HG02759 (cell line): ENCODE results near the gene ZSCAN4.
A peak's percentile ranks its signal among the peaks of the same experiment; 100 is the strongest.

Experiments used
- ATAC-seq: cut with Tn5 transposase; IDR thresholded peaks from one replicate; pipeline ENCODE4 v1.9.1; 2021; ENCODE audit warnings: mild to moderate bottlenecking, moderate library complexity; ENCODE audit not compliant: unreplicated experiment

The ZSCAN4 gene

GRCh38 chr19:57668635-57669034 is at the start of gene ZSCAN4:
Gene ZSCAN4 (plus strand): TSS chr19:57668935. CDS start chr19:57676146, 7,211 bp downstream.
- no peak for ATAC-seq

GRCh38 chr19:57620673-57621348 is 47.9 kb upstream of the ZSCAN4 start:
- ATAC-seq, result no peak

GRCh38 chr19:57623091-57623490 is 45.6 kb upstream of the ZSCAN4 start:
- ATAC-seq, result no peak

- ATAC-seq, result peak; percentile 97
Measured at GRCh38 chr19:57632987-57633831, 35.5 kb upstream of the ZSCAN4 start, which contains the start of gene ZNF211. Gene ZNF211 (plus strand): TSS chr19:57633168. CDS start chr19:57633347, 179 bp downstream.

- no peak for ATAC-seq
Measured at GRCh38 chr19:57633832-57634131, 35.0 kb upstream of the ZSCAN4 start.

- ATAC-seq, result no peak
Measured at GRCh38 chr19:57637379-57637778, 31.4 kb upstream of the ZSCAN4 start.

GRCh38 chr19:57641715-57642234 is 27.0 kb upstream of the ZSCAN4 start:
- ATAC-seq, result no peak

- ATAC-seq, result no peak
Measured at GRCh38 chr19:57642396-57643046, 26.2 kb upstream of the ZSCAN4 start.

- ATAC-seq, result no peak
Measured at GRCh38 chr19:57643734-57644133, 25.0 kb upstream of the ZSCAN4 start.

- ATAC-seq, result no peak
Measured at GRCh38 chr19:57648331-57649003, 20.3 kb upstream of the ZSCAN4 start.

GRCh38 chr19:57651654-57651996 is 17.1 kb upstream of the ZSCAN4 start:
- no peak for ATAC-seq

- ATAC-seq, result no peak
Measured at GRCh38 chr19:57653689-57654088, 15.0 kb upstream of the ZSCAN4 start.

- ATAC-seq, result no peak
Measured at GRCh38 chr19:57655443-57655842, 13.3 kb upstream of the ZSCAN4 start.

GRCh38 chr19:57656346-57656745 is 12.4 kb upstream of the ZSCAN4 start:
- ATAC-seq, result no peak

- ATAC-seq, result no peak
Measured at GRCh38 chr19:57664269-57665127, 4.2 kb upstream of the ZSCAN4 start.

GRCh38 chr19:57665261-57665806 is 3.4 kb upstream of the ZSCAN4 start:
- ATAC-seq, result no peak

- ATAC-seq, result no peak
Measured at GRCh38 chr19:57667228-57667627, 1.5 kb upstream of the ZSCAN4 start.

- ATAC-seq, result no peak
Measured at GRCh38 chr19:57671124-57671895, 2.6 kb downstream of the ZSCAN4 start.

GRCh38 chr19:57672466-57672865 is 3.7 kb downstream of the ZSCAN4 start:
- ATAC-seq, result no peak
